Upper lobe of left lung (tissue), 4 donors: ENCODE measurements around the gene IDNK.

Experiments used
- EP300 ChIP-seq, 4 donors: sonication (generic); formaldehyde crosslinking; IDR thresholded peaks; one replicate each; pipeline ENCODE4 v1.5.1; 2017; ENCODE audit warnings: antibody characterized with exemption in 4 of 4, control low read depth in 2 of 4
- POLR2A ChIP-seq, 4 donors: fragments of 450-650 bp; IDR thresholded peaks; one replicate each; pipeline ENCODE4 v1.5.1; 2016 to 2017; ENCODE audit warnings: antibody characterized with exemption in 4 of 4, mild to moderate bottlenecking in 2 of 4
- POLR2AphosphoS5 ChIP-seq, 2 donors: sonication (generic); formaldehyde crosslinking; IDR thresholded peaks; one replicate each; pipeline ENCODE4 v1.5.1; 2017; ENCODE audit warnings: antibody characterized with exemption in 2 of 2
- TF ChIP-seq, protein P1 (sequence below), 6 experiments: fragments of 450-650 bp in 4 of 6; fragments of 200-600 bp in 2 of 6; sonication (generic) in 2 of 6; IDR thresholded peaks; one replicate each; pipeline ENCODE4 v1.5.1; 2016 to 2019; ENCODE audit warnings: antibody characterized with exemption in 6 of 6

DNA sequence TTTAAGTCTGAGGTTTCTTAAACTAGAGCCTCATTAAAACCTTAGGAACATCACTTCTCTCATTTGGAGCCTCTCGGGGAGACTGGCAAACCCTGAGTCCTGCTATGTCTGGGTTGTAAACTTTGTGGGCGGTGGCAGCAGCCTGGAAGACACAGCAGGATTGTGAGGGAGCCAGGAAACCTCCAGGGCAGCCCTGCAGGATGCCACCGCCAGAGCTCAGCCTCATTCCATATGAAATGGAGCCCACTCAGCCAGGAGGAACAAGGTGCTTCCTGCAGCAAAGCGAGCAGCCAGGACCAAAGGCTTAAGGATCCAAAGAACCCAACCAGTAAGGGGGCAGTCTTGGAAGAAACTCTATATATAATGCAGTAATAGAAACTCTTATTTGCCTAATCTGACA, 37.9 kb upstream of the IDNK start:
- TF ChIP-seq, protein P1, sequence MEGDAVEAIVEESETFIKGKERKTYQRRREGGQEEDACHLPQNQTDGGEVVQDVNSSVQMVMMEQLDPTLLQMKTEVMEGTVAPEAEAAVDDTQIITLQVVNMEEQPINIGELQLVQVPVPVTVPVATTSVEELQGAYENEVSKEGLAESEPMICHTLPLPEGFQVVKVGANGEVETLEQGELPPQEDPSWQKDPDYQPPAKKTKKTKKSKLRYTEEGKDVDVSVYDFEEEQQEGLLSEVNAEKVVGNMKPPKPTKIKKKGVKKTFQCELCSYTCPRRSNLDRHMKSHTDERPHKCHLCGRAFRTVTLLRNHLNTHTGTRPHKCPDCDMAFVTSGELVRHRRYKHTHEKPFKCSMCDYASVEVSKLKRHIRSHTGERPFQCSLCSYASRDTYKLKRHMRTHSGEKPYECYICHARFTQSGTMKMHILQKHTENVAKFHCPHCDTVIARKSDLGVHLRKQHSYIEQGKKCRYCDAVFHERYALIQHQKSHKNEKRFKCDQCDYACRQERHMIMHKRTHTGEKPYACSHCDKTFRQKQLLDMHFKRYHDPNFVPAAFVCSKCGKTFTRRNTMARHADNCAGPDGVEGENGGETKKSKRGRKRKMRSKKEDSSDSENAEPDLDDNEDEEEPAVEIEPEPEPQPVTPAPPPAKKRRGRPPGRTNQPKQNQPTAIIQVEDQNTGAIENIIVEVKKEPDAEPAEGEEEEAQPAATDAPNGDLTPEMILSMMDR (IDR thresholded peaks at IDR 0.05) = no peak
- TF ChIP-seq POLR2A (IDR thresholded peaks at IDR 0.05) (no peak), POLR2AphosphoS5 (IDR thresholded peaks at IDR 0.05) (no peak), EP300 (IDR thresholded peaks at IDR 0.05) (no peak)
